HG02870 (cell line): Measurements from ENCODE around the gene FAM174C.

ENCODE experiments used
- ATAC-seq: cut with Tn5 transposase; IDR thresholded peaks from one replicate; pipeline ENCODE4 v1.9.1; 2021; ENCODE audit warnings: mild to moderate bottlenecking, moderate library complexity; ENCODE audit not compliant: unreplicated experiment

FAM174C gene

GRCh38 chr19:1271528-1272422 lies 3.6 kb upstream of the FAM174C start:
- no peak for ATAC-seq

- no peak for ATAC-seq
Observed at GRCh38 chr19:1272423-1273262, 2.7 kb upstream of the FAM174C start.

DNA sequence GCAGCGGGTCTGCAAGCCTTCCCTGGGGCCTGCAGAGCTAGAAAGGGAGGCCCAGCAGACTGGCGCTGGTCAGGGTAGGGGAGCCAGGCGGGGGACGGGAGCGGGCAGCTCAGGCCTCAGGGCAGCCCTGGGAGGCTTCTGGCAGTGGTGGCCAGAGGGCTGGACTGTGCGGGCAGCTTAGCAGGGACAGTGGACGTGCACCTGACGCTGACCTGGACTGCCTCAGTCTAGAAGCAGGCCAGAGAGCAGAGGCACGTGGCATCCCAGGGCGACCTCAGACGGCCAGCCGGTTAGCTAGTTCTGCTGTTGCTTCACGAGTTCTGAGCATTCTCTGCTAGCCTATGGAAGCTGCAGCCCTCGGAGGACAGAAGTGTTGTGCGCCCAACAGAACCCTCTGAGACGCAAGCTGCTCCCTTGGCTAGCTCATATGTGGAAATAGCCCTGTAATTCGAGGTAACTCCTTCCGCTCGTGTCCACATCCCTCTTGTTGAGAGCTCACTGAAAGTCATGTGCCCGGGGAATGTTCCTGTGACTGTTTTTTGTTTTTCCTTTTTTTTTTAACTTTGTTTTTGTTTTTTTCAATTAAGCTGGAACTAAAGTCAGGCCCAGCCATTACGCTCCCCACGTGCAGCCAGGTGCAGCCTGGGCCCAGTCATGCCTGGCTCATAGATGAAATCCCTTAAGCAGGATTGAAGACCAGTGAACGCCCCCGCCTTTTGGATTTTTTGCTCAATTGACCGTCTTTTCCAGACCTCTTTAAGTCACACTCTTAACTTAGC lies 1.9 kb upstream of the FAM174C start:
- ATAC-seq = no peak

GRCh38 chr19:1274081-1274851 lies 1.1 kb upstream of the FAM174C start:
- no peak for ATAC-seq

- no peak for ATAC-seq
Observed at GRCh38 chr19:1274852-1275259, 474 bp upstream of the FAM174C start.

DNA sequence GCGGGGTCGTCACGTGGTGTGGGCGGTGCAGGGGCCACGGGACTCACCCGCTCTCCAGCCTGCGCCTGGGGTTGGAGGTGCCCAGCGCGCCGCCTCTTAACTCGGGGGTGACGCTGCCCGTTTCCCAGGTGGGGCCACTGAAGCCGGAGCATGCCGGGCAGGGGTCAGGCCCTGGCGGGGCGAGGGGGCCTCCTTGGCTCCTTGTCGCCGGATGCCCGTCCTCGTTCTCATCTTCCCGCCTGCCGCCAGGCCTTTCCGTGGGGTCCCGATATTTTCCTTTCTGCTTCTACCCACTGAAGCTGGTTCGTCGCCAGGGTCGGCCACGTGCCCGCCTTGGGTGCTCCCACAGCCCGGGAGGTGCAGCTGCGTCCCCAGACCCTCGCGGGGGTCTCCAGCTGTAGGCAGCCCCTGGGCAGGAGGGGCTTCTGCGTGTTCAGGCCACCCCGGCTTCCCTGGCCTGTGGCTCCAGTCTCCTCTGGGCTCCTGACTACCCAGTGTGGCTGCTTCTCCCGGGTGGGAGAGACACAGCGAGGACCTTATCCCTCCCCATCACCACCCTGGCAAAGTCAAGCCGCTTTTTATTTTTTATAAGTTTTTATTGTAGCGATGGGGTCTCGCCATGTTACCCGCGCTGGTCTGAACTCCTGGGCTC lies 772 bp downstream of the FAM174C start:
- ATAC-seq = no peak

- no peak for ATAC-seq
Observed at GRCh38 chr19:1276628-1277022, 1.3 kb downstream of the FAM174C start.

- no peak for ATAC-seq
Observed at GRCh38 chr19:1277061-1277460, 1.7 kb downstream of the FAM174C start.

- ATAC-seq = no peak
Observed at GRCh38 chr19:1278074-1278473, 2.7 kb downstream of the FAM174C start.

- ATAC-seq = no peak
Observed at GRCh38 chr19:1278713-1279660, 3.7 kb downstream of the FAM174C start.

- no peak for ATAC-seq
Observed at GRCh38 chr19:1279782-1280341, 4.5 kb downstream of the FAM174C start.

- ATAC-seq = no peak
Observed at GRCh38 chr19:1280636-1281568, 5.6 kb downstream of the FAM174C start.

- no peak for ATAC-seq
Observed at GRCh38 chr19:1281569-1282287, 6.4 kb downstream of the FAM174C start.

DNA sequence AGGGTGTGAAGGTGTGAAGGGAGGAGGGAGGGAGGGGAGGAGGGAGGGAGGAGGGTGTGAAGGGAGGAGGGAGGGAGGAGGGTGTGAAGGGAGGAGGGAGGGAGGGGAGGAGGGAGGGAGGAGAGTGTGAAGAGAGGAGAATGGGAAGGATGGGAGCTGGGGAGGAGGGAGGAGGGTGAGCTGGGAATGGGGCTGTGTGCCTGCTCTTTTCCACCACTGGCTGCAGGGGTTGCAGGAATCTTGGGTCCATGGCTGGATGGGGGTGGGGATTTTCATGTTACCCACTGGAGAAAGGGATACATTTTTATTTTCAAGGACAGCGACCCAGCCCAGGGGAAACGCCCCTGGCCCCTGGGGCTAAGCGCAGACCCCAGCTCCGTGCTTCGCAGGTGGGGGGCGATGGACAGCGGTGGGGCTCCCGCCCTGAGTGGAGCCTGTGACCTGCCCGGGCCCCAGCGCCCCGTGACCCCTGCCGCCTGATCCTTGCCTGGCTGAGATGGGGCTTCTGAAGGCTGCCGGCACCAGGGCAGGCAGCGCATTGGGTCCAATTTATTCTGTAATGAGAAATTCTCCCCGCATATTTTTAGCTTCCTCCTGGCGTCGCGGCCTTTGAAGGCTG lies 7.4 kb downstream of the FAM174C start:
- ATAC-seq = no peak

- ATAC-seq = no peak
Observed at GRCh38 chr19:1283207-1283916, 8.0 kb downstream of the FAM174C start.

DNA sequence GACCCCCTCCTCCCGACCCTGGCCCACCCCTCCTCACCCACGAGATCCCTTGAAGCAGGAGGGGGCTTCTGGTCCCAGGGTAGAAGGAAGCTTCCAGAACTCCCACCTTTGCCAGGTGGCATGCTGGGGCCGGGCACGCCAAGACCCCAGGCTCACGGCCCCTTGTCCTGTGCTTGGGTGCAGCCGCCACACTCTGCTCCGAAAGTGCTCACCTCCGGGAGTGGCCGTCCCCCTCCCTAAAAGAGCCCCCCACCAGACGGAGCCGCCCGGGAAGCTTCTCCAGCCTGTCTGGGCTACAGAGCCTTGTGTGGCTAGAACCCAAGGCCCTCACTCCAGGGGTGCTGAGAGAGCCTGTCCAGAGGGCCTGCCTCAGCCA lies 8.6 kb downstream of the FAM174C start:
- ATAC-seq = no peak
